G401.6 (cell line): Measurements from ENCODE around the gene CENPE.

Source experiments
- FAIRE-seq: peaks from 2 replicates; lab custom pipeline; 2012; peaks lifted over from hg19 to GRCh38; lab: Jason Lieb, UNC

The CENPE gene

DNA sequence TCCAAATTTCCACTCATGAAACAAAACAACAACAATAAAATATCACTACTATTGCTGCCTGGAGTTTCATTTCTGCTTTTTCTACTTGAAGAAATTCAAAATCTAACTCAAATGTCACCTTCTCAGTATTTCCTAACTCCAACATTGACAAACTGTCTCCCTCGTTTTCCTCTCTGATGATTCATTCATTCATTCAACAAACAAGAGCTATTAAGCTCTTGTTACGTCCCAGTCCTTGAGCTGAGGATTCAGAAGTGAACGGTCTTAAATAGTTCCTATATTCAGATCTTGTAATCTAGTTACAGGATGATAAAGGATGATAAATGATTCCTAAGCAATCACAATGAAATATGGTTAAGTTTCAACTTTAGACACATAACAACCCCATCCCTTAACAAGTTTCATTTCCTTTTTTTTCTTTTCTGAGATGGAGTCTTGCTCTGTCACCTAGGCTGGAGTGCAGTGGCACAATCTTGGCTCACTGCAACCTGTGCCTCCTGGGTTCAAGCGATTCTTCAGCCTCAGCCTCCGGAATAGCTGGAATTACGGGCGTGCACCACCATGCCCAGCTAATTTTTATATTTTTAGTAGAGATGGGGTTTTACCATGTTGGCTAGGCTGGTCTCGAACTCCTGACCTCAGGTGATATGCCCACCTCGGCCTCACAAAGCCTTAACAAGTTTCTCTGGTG, 123.3 kb downstream of the CENPE start:
- FAIRE-seq = no peak

DNA sequence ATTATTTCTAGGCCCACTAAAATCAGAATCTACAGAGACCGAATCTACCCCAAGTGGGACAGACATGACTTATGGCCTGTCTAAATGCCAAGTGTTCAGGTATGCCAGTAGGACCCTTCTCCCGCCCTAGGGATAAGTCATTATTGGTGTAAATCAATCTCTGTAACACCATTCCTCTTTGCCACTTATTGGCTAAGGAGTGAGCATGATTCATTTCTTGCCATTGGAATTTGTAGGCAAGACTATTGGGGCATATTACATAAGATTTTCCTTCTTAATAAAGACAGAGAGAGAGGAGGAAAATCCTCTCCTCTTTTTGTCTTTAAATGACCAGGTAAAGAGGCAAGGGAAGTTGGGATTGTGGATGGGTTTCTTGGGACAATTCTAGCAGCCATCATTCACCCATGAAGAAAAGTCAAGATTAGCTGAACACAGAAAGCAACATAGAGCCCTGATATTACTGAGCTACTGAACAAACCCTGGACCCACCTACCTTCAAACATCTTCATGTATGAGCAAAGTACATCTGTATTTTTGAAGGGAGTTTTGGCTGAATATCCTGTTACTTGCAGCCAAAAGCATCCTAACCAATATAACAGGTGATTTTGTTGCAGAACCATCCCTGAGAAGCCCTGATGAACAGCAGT, 124.2 kb downstream of the CENPE start:
- no peak for FAIRE-seq

DNA sequence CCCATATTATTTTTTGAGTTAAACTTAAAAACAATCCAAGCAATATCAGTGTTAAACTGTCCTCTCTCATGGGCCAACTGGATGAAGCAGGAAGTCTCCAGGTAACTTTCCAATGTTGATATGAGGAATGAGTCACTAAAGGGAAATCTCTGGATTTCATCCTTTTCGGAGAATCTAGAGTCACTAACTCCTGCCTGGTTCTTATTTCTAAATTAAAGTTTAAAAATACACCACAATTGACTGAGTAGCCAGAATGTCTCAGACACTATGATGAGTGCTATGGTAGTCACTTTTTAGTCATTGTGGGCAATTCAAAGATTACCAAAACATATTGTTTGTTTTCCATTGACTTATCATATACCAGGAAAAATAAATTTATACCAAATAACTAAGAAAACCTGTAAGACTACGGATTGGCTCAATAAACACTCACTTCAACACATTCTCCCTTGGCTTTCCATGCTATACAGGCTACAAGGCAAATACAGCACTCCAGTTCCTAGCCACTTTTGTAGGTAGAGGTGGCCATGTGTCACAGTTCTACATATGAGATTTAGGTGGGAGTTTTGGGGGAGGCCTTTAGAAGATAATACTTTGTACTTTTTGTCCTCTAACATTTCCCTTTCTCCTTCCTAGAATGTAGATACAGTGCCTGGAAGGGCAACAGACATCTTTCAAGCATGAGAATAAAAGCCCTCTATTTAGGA, 130.1 kb downstream of the CENPE start:
- no peak for FAIRE-seq

DNA sequence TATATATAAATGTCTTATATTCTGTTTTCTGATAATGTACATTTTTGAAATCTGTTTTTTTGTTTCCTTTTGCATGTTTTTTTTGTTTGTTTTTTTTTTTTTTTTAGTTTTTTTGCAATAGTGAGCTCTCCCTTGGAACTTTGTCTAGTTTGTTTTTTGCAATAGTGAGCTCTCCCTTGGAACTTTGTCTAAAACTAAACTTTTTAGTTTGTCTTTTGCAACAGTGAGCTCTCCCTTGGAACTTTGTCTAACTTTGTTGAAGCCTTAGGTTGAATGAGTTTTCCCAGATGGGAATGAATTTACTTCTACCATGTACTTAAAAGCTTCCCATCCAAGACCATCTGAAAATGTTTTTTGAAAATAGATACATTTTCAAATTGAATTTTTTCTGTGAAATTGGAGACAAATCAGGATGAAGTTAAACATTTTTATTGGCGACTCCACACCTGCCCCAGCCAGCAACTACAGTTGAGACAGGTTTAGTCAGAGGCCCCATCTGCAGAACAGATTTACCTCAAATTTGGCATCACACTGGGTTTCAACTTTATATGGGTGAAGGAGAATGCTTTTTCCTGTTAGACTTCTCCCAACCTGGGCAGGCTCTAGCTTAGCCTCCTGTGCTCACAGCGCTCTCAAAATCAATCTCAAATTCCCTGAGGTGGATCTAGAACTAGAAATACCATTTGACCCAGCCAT, 137.5 kb downstream of the CENPE start:
- no peak for FAIRE-seq
